Suprapubic skin (tissue), 4 donors: ENCODE data around the gene CCNE1.

Source experiments
- CTCF ChIP-seq, 2 donors: fragments of 200-600 bp in 1 of 2; fragments of 450-650 bp in 1 of 2; sonication (generic) in 1 of 2; IDR thresholded peaks; one replicate each; pipeline ENCODE4 v1.5.1; 2016 to 2019; ENCODE audit warnings: antibody characterized with exemption in 2 of 2, mild to moderate bottlenecking in 1 of 2, moderate library complexity in 1 of 2
- POLR2A ChIP-seq, 2 donors: fragments of 450-650 bp; IDR thresholded peaks; one replicate each; pipeline ENCODE4 v1.6.1; 2017; ENCODE audit warnings: antibody characterized with exemption in 2 of 2, mild to moderate bottlenecking in 2 of 2, moderate library complexity in 2 of 2
- POLR2AphosphoS5 ChIP-seq, 3 donors: sonication (generic); formaldehyde crosslinking; IDR thresholded peaks; one replicate each; pipeline ENCODE4 v1.6.1; 2017; ENCODE audit warnings: antibody characterized with exemption in 3 of 3

- TF ChIP-seq POLR2A (IDR thresholded peaks at IDR 0.05) (no peak), CTCF (IDR thresholded peaks at IDR 0.05) (no peak), POLR2AphosphoS5 (IDR thresholded peaks at IDR 0.05) (no peak)
Observed at GRCh38 chr19:29849208-29849607, 37.4 kb downstream of the CCNE1 start.
